NAMALWA (cell line): ENCODE data around the gene AR.

ENCODE experiments used
- DNase-seq: peaks from one replicate; pipeline ENCODE4 v3.0.0-alpha.2; 2015; ENCODE audit warnings: low spot score

AR gene

DNA sequence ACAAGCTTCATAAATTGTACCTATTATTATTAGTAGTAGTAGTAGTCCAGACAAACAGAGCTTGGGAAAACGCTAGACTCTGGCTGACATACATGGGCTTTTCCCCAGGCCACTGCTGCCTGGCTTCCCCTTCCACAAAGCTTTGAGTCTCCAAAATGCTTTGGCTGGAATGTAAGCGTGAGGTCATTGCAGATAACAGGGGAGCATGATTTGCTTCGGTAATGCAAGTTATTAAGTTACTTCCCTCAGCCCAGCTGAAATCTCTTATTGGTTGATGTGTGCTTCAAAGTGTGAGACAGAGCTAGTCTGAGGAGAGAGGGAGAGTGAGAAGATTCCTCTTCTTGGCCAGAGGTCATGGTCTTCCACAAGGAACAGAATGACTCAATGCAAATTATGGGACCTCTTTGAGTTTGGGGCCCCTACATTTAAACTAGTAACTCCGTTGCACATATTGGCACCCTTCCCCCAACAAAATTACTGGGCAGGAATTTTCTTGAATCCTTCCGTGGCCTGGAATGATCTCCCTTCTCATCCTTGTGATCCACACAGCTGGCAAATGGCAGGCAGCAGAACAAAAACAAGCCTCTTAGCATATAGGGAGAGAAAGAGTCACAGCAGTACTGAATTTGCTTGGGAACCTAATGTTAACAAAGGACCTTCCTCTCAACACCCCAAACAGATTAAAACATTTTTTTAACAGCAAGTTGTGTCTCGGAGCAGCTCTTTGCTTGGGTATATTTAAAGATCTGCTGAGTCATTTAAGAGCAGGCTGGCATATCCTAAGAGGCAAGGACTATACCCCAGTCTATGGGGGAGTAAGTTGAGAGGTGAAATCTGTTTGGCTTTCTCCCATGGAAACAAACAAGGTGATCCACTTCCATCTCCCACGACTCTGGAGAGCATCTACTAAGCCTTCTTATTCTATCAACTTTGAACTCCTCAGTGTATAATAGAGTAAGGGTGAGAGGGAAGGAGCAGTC is 19.9 kb downstream of the AR start:
- no peak for DNase-seq

DNA sequence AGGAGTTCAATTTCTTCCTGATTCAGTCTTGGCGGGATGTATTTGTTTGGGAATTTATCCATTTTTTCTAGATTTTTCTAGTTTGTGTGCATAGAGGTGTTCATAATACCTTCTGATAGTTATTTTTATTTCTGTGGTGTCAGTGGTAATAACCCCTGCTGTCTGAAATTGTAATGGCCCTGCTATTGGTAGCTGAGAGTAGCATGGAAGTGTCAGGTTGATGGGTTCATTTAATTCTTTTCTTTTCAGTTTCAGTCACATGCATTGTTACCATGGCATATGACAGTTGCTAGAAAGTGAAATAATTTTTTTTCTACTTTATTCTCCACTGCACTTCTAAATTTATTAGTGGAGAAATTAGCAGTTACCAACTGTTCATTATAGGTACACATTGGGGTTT is 20.7 kb downstream of the AR start:
- DNase-seq, result no peak

GRCh38 chrX:67568769-67569168 is 24.9 kb downstream of the AR start:
- no peak for DNase-seq

- no peak for DNase-seq
These were observed 27.0 kb downstream of the AR start for GRCh38 chrX:67570839-67571238.

GRCh38 chrX:67574696-67575095 is 30.9 kb downstream of the AR start:
- no peak for DNase-seq

GRCh38 chrX:67582436-67582835 is 38.6 kb downstream of the AR start:
- DNase-seq, result no peak

DNA sequence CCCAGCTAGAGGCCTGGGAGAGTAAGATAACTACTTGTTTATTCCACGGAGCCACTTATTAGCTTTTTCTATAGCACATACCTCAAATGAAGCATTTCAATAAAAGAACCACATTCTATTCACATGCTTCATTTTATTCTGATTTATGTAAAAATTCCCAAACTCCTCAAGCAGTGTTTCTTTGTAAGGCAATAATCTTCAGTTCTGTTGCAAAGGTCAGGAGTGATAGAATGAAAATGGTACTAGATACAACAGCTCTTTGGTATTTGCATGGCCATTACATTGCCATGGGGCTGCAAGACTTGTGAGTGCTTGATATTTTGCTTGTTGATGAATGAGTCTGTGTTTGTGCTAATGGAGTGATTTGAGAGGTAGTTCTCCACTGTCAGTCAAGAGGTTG is 39.4 kb downstream of the AR start:
- no peak for DNase-seq

GRCh38 chrX:67585401-67585800 is 41.6 kb downstream of the AR start:
- no peak for DNase-seq

- no peak for DNase-seq
These were observed 44.3 kb downstream of the AR start for GRCh38 chrX:67587946-67588624.

GRCh38 chrX:67596839-67597790 is 53.3 kb downstream of the AR start:
- no peak for DNase-seq

DNA sequence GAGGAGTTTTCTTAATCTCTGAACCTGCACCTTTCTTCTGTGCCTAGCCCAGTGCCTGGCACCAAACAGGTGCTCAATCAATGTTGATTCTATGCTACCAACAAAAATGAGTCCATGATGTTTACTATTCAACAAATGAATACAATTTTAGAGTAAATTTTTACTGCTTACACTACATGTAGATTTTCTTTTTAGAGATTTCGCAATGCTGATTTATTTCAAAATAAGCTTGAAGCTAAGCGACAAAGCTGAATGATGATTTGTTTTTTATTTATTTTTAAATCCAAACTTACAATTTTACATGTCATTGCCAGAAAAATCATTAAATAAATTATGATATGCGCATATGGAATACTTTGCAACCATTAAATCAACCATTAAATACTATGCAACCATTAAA is 55.7 kb downstream of the AR start:
- DNase-seq, result no peak

DNA sequence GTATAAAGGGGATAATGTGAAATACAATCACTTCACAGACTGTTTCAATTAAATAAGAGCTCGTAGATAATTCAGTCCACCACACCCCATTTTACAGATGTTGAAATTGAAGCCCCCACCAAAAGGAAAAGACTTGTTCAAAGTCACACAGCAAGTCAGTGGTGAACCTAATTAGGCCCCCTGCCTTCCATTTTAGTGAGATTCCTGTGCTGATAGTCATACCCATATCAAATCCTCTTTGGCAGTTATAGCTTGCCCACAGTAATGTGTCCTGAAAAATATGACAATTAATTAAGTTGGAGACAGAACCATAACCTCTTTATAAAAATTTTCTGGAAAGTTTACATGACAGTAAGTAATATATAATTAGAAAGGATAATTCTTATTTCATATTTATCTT is 58.0 kb downstream of the AR start:
- DNase-seq, result no peak

DNA sequence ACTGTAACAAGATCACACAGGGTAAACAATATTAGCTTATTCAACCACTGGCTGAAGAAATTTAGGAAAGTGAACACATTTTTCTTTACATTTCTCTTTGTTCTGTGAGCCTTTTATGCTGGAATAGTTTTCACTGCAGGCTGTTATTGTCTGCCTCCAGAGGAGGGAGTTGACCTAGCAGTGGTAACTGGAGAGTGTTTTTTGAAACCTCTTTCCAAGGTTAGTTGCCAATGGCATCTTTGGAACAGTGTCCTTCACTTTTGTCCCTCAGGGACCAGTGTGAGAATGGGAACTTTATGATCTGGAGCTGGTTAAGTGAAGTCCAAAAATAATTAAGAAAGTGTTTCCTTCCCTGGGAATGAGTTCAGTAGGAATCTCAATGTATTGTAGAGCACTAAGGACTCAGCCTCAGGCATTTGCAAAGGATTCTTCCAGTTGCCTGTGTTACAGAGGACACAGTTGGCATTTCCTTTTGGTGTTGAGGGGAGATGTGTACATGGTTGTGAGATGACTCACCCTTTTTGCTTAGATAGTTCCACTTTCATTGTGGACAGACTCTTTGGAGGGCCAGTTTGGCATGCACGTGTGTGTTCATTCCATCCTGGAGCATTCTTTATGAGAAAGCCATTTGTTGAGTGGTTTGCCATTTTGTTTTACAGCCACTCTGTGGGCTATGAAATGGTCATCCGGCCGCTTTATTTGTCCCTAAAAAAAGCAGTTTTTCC is 61.3 kb downstream of the AR start:
- no peak for DNase-seq

DNA sequence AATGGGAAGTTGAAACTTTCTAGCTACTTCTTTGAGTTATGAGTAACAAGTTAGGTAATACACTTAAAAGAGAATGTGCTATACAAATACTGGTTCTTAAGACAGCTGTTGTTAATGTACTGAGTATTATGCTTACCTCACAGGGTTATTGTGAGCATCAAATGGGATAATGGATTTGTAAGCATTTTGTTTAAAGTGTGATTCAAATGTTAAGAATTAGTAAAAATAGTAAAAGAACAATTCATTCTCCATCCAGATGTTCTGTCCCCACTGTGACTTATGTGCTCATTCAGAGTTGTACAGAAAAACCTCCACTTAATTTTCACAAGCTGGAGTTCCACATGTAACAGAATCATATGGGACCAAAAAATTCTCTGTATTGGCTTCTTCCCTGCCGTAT is 63.6 kb downstream of the AR start:
- DNase-seq, result no peak

DNA sequence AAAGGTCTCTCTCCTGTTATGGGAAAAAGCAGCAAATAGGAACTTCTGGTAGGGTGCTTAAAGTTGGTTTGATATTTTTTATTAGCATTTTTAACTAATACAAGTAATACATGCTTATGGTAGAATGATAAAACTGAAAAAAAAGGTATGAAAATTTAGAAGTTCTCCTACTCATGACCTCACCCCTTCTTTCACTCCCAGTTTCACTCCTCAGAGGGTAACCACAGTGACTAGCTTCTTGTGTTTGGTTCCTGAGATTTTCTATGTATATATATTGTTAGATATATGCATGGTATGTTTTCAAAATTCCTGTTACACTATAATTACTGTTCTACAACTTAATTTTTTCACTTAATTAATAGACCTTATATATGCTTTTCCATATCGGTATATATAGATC is 66.5 kb downstream of the AR start:
- DNase-seq, result no peak

DNA sequence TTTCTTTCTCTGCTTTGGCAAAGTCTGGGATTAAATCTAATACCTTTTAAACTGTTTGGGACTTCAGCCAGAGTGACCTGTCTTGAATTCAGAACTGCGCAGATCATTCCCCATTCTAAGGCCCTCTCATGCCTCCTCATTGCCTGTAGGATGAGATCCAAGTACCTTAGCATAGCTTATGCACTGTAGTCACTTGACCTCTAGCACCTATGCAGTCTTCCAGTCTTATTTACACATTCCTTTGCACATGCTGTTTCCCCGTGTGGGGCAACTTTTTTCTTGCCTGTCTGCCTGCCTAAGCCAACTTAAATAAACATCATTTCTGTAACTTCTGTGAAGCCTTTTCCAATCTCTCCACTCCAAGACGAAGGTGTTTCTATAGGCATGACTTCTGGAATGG is 68.4 kb downstream of the AR start:
- no peak for DNase-seq

GRCh38 chrX:67613366-67613765 is 69.5 kb downstream of the AR start:
- no peak for DNase-seq

DNA sequence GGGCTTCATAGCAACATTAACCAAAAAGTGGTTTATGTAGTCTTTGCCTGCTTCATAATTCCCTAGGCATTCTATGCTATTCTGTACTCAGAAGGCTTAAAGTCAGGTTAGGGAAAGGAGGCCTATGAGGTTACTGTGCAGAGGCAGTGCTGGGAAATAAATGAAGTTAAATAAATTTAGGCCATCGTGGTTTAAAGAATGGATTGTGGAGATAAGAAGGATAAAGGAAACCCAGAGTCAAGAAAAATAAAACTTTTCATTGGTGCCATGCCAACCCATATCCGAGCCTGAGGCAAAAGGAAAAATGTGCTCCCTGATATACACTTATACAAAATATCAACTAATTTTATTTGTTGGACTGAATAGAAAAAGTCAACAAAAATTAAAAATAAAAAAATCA is 70.2 kb downstream of the AR start:
- no peak for DNase-seq

- DNase-seq, result no peak
These were observed 70.6 kb downstream of the AR start for GRCh38 chrX:67614423-67614822.

DNA sequence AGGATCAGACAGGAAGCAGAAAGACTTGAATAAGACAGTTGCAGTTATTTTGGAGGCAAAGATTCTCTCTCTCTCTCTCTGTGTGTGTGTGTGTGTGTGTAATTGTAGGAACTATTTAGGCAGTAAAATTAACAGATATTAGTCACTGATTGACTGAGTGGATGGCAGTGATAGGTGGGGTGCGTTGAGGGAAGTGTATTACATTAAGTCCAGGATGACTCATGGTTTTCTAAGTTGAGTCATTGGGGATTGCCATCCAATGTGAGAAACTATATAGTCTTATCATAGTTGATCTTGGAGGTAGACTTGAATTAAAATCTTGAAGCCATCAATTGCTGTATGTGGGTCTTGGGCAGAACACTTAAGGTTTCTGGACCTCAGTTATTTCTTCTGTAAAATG is 75.4 kb downstream of the AR start:
- no peak for DNase-seq

- no peak for DNase-seq
These were observed 78.3 kb downstream of the AR start for GRCh38 chrX:67622053-67622585.
